Ishikawa (cell line): ENCODE data around the gene OBSCN.

Experiments
- CEBPB ChIP-seq: IDR thresholded peaks from 2 replicates; pipeline ENCODE4 v1.6.1; 2012
- CREB1 ChIP-seq: IDR thresholded peaks from 2 replicates; pipeline ENCODE4 v1.6.1; 2012; ENCODE audit warnings: low read depth
- EGR1 ChIP-seq: IDR thresholded peaks from 2 replicates; pipeline ENCODE4 v1.6.1; 2012
- EP300 ChIP-seq: IDR thresholded peaks from 2 replicates; pipeline ENCODE4 v1.6.1; 2012; ENCODE audit warnings: borderline replicate concordance
- FOXM1 ChIP-seq: IDR thresholded peaks from 2 replicates; pipeline ENCODE4 v1.6.1; 2012; ENCODE audit warnings: low read depth, borderline replicate concordance
- NFIC ChIP-seq: IDR thresholded peaks from 2 replicates; pipeline ENCODE4 v1.6.1; 2012
- RAD21 ChIP-seq: IDR thresholded peaks from 2 replicates; pipeline ENCODE4 v1.6.1; 2012; ENCODE audit warnings: low read depth
- TAF1 ChIP-seq: IDR thresholded peaks from 2 replicates; pipeline ENCODE4 v1.6.1; 2012; ENCODE audit warnings: low read depth, mild to moderate bottlenecking
- TCF12 ChIP-seq: IDR thresholded peaks from 2 replicates; pipeline ENCODE4 v1.6.1; 2012; ENCODE audit warnings: low read depth
- TEAD4 ChIP-seq: IDR thresholded peaks from 2 replicates; pipeline ENCODE4 v1.6.1; 2012
- YY1 ChIP-seq: IDR thresholded peaks from 2 replicates; pipeline ENCODE4 v1.6.1; 2012; ENCODE audit warnings: low read depth
- ZBTB7A ChIP-seq: IDR thresholded peaks from 2 replicates; pipeline ENCODE4 v1.6.1; 2012; ENCODE audit warnings: low read depth
- TF ChIP-seq, protein P1 (sequence below): IDR thresholded peaks from 2 replicates; pipeline ENCODE4 v1.6.1; 2012; ENCODE audit warnings: low read depth, mild to moderate bottlenecking
- TF ChIP-seq, protein P2 (sequence below): IDR thresholded peaks from 2 replicates; pipeline ENCODE4 v1.6.1; 2012
- TF ChIP-seq, protein P3 (sequence below): IDR thresholded peaks from 2 replicates; pipeline ENCODE4 v1.6.1; 2012

Gene OBSCN

DNA sequence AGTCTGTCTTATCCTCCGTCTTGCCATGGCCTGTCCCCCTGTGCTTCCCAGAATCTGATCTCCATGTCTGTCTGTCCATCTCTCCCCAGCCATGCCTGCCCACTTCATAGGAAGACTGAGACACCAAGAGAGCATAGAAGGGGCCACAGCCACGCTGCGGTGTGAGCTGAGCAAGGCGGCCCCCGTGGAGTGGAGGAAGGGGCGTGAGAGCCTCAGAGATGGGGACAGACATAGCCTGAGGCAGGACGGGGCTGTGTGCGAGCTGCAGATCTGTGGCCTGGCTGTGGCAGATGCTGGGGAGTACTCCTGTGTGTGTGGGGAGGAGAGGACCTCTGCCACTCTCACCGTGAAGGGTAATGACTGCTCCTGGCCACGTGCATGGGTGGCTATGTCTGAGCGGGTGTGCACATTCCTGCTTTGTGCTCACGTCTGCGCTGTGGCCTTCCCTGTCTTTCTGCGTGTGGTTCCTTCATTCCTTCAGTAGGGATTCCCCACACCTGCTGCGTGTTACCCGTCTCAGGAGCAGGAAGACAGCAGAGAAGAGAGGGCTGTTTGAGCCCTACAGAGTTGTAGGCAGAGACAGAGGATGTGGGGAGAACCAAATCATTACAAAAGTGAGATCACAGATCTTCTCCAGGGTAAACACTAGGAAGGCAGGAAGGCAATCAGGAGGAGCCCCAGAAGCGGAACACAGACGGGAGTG, 80.8 kb downstream of the OBSCN start:
- TF ChIP-seq TEAD4 (no peak), TAF1 (no peak), CEBPB (no peak), RAD21 (no peak), NFIC (no peak), ZBTB7A (no peak), CREB1 (no peak), FOXM1 (no peak), TCF12 (no peak), YY1 (no peak)
- TF ChIP-seq, protein P1, sequence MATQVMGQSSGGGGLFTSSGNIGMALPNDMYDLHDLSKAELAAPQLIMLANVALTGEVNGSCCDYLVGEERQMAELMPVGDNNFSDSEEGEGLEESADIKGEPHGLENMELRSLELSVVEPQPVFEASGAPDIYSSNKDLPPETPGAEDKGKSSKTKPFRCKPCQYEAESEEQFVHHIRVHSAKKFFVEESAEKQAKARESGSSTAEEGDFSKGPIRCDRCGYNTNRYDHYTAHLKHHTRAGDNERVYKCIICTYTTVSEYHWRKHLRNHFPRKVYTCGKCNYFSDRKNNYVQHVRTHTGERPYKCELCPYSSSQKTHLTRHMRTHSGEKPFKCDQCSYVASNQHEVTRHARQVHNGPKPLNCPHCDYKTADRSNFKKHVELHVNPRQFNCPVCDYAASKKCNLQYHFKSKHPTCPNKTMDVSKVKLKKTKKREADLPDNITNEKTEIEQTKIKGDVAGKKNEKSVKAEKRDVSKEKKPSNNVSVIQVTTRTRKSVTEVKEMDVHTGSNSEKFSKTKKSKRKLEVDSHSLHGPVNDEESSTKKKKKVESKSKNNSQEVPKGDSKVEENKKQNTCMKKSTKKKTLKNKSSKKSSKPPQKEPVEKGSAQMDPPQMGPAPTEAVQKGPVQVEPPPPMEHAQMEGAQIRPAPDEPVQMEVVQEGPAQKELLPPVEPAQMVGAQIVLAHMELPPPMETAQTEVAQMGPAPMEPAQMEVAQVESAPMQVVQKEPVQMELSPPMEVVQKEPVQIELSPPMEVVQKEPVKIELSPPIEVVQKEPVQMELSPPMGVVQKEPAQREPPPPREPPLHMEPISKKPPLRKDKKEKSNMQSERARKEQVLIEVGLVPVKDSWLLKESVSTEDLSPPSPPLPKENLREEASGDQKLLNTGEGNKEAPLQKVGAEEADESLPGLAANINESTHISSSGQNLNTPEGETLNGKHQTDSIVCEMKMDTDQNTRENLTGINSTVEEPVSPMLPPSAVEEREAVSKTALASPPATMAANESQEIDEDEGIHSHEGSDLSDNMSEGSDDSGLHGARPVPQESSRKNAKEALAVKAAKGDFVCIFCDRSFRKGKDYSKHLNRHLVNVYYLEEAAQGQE, result no peak

DNA sequence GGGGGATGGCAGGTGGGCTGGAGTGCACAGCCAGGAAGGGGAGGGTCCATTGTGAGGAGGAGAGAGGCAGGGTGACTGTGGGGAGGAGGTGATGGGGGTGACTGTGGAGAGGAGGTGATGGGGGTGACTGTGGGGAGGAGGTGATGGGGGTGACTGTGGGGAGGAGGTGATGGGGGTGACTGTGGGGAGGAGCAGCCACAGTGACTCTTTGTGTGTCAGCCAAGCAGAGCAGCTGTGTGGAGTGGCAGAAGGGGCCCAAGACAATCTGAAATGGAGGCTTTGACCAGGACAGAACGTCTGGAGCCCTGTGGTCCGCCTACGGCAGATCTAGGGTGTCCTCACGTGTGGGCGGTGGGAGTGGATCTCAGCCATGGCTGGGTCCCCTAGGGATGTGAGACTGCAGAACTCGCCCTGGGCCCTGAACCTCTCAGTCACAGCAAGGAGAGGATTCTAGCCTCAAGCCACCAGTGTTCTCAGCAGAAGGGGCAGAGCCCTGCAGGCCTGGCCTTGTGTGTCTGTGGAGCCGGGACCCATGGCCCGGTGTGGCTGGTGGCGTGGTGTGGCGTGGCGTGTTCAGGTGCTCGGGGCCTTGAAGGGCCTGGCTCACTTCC, 81.5 kb downstream of the OBSCN start:
- TF ChIP-seq NFIC, result no peak
- no peak for TF ChIP-seq EP300
- TF ChIP-seq TCF12, result no peak

DNA sequence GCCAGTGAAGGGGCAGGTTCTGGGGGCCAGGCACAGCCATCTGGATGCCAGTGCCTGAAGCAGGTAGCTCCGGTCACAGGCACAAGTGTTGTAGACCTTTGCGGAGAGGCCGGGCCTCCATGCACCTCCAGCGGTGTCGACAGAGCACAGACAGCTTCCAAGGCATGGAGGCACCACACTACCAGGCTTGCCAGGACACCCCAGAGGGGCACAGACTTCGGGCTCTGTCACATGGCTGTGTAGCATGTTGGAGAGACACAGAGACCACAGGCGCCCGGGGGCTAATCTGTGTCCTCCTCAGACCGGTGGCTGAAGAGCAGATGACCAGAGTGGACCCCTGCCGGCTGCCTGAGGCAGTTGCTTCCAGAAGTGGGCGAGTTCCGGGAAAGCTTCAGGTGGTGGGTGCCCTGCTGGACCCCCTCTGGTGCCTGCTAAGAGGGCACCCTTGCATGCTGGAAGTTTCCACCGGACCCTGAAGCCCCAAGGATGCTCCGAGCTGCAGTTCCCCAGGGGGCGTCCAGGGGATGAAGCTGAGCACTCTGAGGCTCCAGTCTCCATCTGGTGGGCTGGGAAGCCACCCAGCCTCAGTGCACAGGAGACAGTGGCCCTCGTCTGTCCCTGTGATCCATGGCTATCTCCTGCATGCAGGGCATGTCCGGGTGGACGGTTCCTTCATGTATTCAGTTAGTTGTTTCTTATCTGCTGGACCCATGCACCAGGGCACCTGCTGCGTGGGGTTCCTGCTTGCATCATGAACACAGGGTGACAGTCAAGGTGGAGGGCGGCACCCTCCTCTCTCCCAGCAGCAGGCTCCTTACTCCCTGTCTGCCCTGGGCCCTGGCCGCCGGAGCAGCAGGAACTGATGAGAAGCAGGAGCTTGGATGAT, 82.4 kb downstream of the OBSCN start:
- TF ChIP-seq YY1 (no peak), TAF1 (no peak), EGR1 (no peak), CREB1 (no peak)
- TF ChIP-seq, protein P1, result no peak

DNA sequence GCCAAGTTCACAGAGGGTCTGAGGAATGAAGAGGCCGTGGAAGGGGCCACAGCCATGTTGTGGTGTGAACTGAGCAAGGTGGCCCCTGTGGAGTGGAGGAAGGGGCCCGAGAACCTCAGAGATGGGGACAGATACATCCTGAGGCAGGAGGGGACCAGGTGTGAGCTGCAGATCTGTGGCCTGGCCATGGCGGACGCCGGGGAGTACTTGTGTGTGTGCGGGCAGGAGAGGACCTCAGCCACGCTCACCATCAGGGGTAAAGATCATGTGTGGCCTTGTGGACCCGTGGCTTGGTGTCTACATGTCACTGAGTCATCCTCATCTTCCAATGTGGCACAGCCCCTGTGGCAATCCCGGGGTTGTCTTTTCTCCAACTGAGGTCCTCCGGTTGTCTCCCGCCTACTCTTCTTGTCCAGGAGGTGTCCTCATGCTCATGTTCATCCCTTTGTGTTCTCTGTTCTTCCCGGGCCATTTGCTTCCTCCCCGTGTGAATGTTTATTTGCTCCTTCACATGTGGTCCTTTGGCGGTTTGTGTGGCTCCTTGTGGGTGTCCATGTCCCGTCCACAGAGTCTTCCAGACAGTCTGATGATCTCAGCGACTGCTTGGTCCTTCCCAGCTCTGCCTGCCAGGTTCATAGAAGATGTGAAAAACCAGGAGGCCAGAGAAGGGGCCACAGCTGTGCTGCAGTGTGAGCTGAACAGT, 84.2 kb downstream of the OBSCN start:
- TF ChIP-seq EP300 (no peak), ZBTB7A (no peak), TAF1 (no peak), TEAD4 (no peak), CREB1 (no peak), NFIC (no peak), EGR1 (no peak), RAD21 (no peak), YY1 (no peak)
- TF ChIP-seq, protein P2, sequence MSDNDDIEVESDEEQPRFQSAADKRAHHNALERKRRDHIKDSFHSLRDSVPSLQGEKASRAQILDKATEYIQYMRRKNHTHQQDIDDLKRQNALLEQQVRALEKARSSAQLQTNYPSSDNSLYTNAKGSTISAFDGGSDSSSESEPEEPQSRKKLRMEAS, result no peak

DNA sequence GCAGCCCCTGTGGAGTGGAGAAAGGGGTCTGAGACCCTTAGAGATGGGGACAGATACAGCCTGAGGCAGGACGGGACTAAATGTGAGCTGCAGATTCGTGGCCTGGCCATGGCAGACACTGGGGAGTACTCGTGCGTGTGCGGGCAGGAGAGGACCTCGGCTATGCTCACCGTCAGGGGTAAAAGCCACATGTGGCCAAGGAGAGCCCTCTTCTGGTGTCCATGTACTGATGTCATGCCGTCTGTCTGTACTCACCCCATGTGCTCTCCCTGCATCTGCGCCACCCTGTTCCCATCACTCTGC, 84.7 kb downstream of the OBSCN start:
- TF ChIP-seq NFIC (no peak), EGR1 (no peak), CREB1 (no peak), RAD21 (no peak), TEAD4 (no peak), YY1 (no peak), ZBTB7A (no peak), TAF1 (no peak), TCF12 (no peak), CEBPB (no peak), EP300 (no peak), FOXM1 (no peak)
- TF ChIP-seq, protein P1, result no peak
- TF ChIP-seq, protein P3, sequence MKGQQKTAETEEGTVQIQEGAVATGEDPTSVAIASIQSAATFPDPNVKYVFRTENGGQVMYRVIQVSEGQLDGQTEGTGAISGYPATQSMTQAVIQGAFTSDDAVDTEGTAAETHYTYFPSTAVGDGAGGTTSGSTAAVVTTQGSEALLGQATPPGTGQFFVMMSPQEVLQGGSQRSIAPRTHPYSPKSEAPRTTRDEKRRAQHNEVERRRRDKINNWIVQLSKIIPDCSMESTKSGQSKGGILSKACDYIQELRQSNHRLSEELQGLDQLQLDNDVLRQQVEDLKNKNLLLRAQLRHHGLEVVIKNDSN, result no peak
- TF ChIP-seq, protein P2, result no peak
